ENCODE results near the gene N4BP2L1. TPM values are rescaled to one million over a fixed set of nuclear protein-coding genes. Genes with fewer than 3 reads are reported as not detected.

Gene N4BP2L1
- total and polyA plus RNA-seq, 2 of the 8 experiments (the other 6 are each of a cell fraction or from before 2014, with no cell fraction given), result 1.3 to 3.1 TPM

- TF ChIP-seq CTCF (IDR thresholded peaks at IDR 0.05; ENCODE audit: control extremely low read depth in 1 of 3, insufficient read depth in 1 of 3, low read depth in 1 of 3, low read length in 3 of 3) (peak; percentile 68 to 74 (median 71)), TAF7 (optimal IDR thresholded peaks at IDR 0.05; ENCODE audit: borderline replicate concordance, low read depth, low read length) (no peak)
Observed at GRCh38 chr13:32415019-32415418, 12.9 kb downstream of the N4BP2L1 start (continued).

All from H1 (cell line).